Measurements from ENCODE around the gene GREB1.

GREB1 gene

GRCh38 chr2:11634584-11634983 lies 100.7 kb downstream of the GREB1 start:
- DNase-seq (ENCODE audit: insufficient read length, low spot score) (no peak), FAIRE-seq (no peak)
- TF ChIP-seq POLR2A (IDR thresholded peaks at IDR 0.05; ENCODE audit: low read depth, low read length), result no peak

GRCh38 chr2:11635141-11635540 lies 101.3 kb downstream of the GREB1 start:
- FAIRE-seq, result no peak

GRCh38 chr2:11636593-11637295 lies 102.9 kb downstream of the GREB1 start:
- FAIRE-seq, result no peak
- DNase-seq (ENCODE audit: insufficient read length, low spot score), result no peak

More at GRCh38 chr2:11635141-11635540, 101.3 kb downstream of the GREB1 start:
- no peak for TF ChIP-seq POLR2A (IDR thresholded peaks at IDR 0.05; ENCODE audit: low read depth, low read length)
- no peak for DNase-seq (ENCODE audit: insufficient read length, low spot score)

GRCh38 chr2:11637546-11637945 lies 103.7 kb downstream of the GREB1 start:
- no peak for DNase-seq (ENCODE audit: insufficient read length, low spot score)
- no peak for TF ChIP-seq POLR2A (IDR thresholded peaks at IDR 0.05; ENCODE audit: low read depth, low read length)
- no peak for FAIRE-seq

More at GRCh38 chr2:11636593-11637295, 102.9 kb downstream of the GREB1 start:
- no peak for TF ChIP-seq POLR2A (IDR thresholded peaks at IDR 0.05; ENCODE audit: low read depth, low read length)

GRCh38 chr2:11639503-11639902 lies 105.7 kb downstream of the GREB1 start:
- TF ChIP-seq POLR2A (IDR thresholded peaks at IDR 0.05; ENCODE audit: low read depth, low read length), result no peak
- FAIRE-seq (no peak), DNase-seq (ENCODE audit: insufficient read length, low spot score) (no peak)

GRCh38 chr2:11640132-11640531 lies 106.3 kb downstream of the GREB1 start:
- TF ChIP-seq POLR2A (IDR thresholded peaks at IDR 0.05; ENCODE audit: low read depth, low read length), result no peak
- no peak for DNase-seq (ENCODE audit: insufficient read length, low spot score)
- no peak for FAIRE-seq

- no peak for FAIRE-seq
- no peak for DNase-seq (ENCODE audit: insufficient read length, low spot score)
- no peak for TF ChIP-seq POLR2A (IDR thresholded peaks at IDR 0.05; ENCODE audit: low read depth, low read length)
These were observed 109.1 kb downstream of the GREB1 start for GRCh38 chr2:11642972-11643371.

- TF ChIP-seq POLR2A (IDR thresholded peaks at IDR 0.05; ENCODE audit: low read depth, low read length), result no peak
- no peak for DNase-seq (ENCODE audit: insufficient read length, low spot score)
- no peak for FAIRE-seq
These were observed 110.4 kb downstream of the GREB1 start for GRCh38 chr2:11644293-11644692.

GRCh38 chr2:11646530-11646929 lies 112.7 kb downstream of the GREB1 start:
- no peak for DNase-seq (ENCODE audit: insufficient read length, low spot score)
- FAIRE-seq, result no peak
- TF ChIP-seq POLR2A (IDR thresholded peaks at IDR 0.05; ENCODE audit: low read depth, low read length), result no peak

GRCh38 chr2:11647834-11648600 lies 114.2 kb downstream of the GREB1 start:
- no peak for FAIRE-seq
- TF ChIP-seq POLR2A (IDR thresholded peaks at IDR 0.05; ENCODE audit: low read depth, low read length), result no peak
- DNase-seq (ENCODE audit: insufficient read length, low spot score), result no peak

GRCh38 chr2:11649093-11649492 lies 115.2 kb downstream of the GREB1 start:
- no peak for FAIRE-seq

GRCh38 chr2:11651856-11652548 lies 118.2 kb downstream of the GREB1 start:
- DNase-seq (ENCODE audit: insufficient read length, low spot score), result no peak
- FAIRE-seq, result no peak
- TF ChIP-seq POLR2A (IDR thresholded peaks at IDR 0.05; ENCODE audit: low read depth, low read length), result no peak

More at GRCh38 chr2:11649093-11649492, 115.2 kb downstream of the GREB1 start:
- no peak for DNase-seq (ENCODE audit: insufficient read length, low spot score)
- no peak for TF ChIP-seq POLR2A (IDR thresholded peaks at IDR 0.05; ENCODE audit: low read depth, low read length)

- TF ChIP-seq POLR2A (IDR thresholded peaks at IDR 0.05; ENCODE audit: low read depth, low read length), result no peak
- no peak for FAIRE-seq
- no peak for DNase-seq (ENCODE audit: insufficient read length, low spot score)
These were observed 118.7 kb downstream of the GREB1 start for GRCh38 chr2:11652553-11652952.

GRCh38 chr2:11655495-11655894 lies 121.7 kb downstream of the GREB1 start:
- no peak for TF ChIP-seq POLR2A (IDR thresholded peaks at IDR 0.05; ENCODE audit: low read depth, low read length)
- no peak for FAIRE-seq
- DNase-seq (ENCODE audit: insufficient read length, low spot score), result no peak
